ENCODE data around the gene DHX57.

The DHX57 gene

GRCh38 chr2:38750011-38750890, 125.5 kb downstream of the DHX57 start:
- peak in 12 of 14 donors; percentile 28 to 76 (median 55) for DNase-seq

GRCh38 chr2:38748943-38749804, 126.6 kb downstream of the DHX57 start:
- DNase-seq, result no peak

- DNase-seq, result no peak
Observed at GRCh38 chr2:38748391-38748790, 127.3 kb downstream of the DHX57 start.

- DNase-seq, result no peak
Observed at GRCh38 chr2:38747819-38748218, 127.9 kb downstream of the DHX57 start.
